Vagina (tissue), 2 donors: ENCODE results near the gene CALD1. TPM values are rescaled to one million over a fixed set of nuclear protein-coding genes. Genes with fewer than 3 reads are reported as not detected.

Experiments used
- DNase-seq, 2 donors: peaks; one replicate each; pipeline ENCODE4 v3.0.0-alpha.2; 2017; ENCODE audit errors: extremely low spot score in 2 of 2
- H3K27ac ChIP-seq: fragments of 200-600 bp; sonication (generic); one replicate; pipeline ENCODE4 v1.5.1; 2019
- H3K27me3 ChIP-seq: fragments of 200-600 bp; sonication (generic); one replicate; pipeline ENCODE4 v1.5.1; 2019
- H3K36me3 ChIP-seq, 2 donors: fragments of 200-600 bp; sonication (generic); one replicate each; pipeline ENCODE4 v1.5.1; 2017 to 2019
- H3K4me1 ChIP-seq: fragments of 200-600 bp; sonication (generic); one replicate; pipeline ENCODE4 v1.5.1; 2019
- H3K4me3 ChIP-seq, 2 donors: fragments of 200-600 bp; sonication (generic); 1 replicate in 1 of 2; 2 replicates in 1 of 2; pipeline ENCODE4 v1.5.1; 2016 to 2019
- H3K9me3 ChIP-seq: fragments of 200-600 bp; sonication (generic); one replicate; pipeline ENCODE4 v1.5.1; 2019
- CTCF ChIP-seq, 3 experiments: fragments of 450-650 bp in 2 of 3; fragments of 200-600 bp in 1 of 3; sonication (generic) in 1 of 3; IDR thresholded peaks; one replicate each; pipeline ENCODE4 v1.5.1; 2017 to 2019; ENCODE audit warnings: antibody characterized with exemption in 3 of 3, mild to moderate bottlenecking in 2 of 3, moderate library complexity in 2 of 3
- POLR2A ChIP-seq, 2 donors: fragments of 450-650 bp; IDR thresholded peaks; one replicate each; pipeline ENCODE4 v1.6.1; 2017; ENCODE audit warnings: antibody characterized with exemption in 2 of 2, mild to moderate bottlenecking in 2 of 2, moderate library complexity in 2 of 2
- POLR2AphosphoS5 ChIP-seq, 2 donors: sonication (generic); formaldehyde crosslinking; IDR thresholded peaks; one replicate each; pipeline ENCODE4 v1.9.0; 2017; ENCODE audit warnings: antibody characterized with exemption in 2 of 2, mild to moderate bottlenecking in 2 of 2, low read depth in 1 of 2; ENCODE audit not compliant: insufficient read depth in 1 of 2
- intact Hi-C: fragments of 100-400 bp; cut with DNase I; formaldehyde crosslinking; loops from one replicate; pipeline ENCODE4 v1.15.1; 2023
- total RNA-seq: library from RNA; depleted of rRNA; stranded (reverse); fragments of >200 nt; gene quantifications from one replicate; pipeline ENCODE4 v1.2.3, GENCODE V29; 2016

CALD1 gene
- total RNA-seq, 1 donor from 2014 or later, result 343 TPM

GRCh38 chr7:134946260-134946659 is 166.8 kb downstream of the CALD1 start:
- no peak overlapping the region for H3K27ac ChIP-seq
- no peak for TF ChIP-seq POLR2A (IDR thresholded peaks at IDR 0.05)
- no peak for TF ChIP-seq POLR2AphosphoS5 (IDR thresholded peaks at IDR 0.05; ENCODE audit: insufficient read depth in 1 of 2, low read depth in 1 of 2)
- no peak for TF ChIP-seq CTCF (IDR thresholded peaks at IDR 0.05)
- no peaks in the 10 kb centered on the region for H3K9me3 ChIP-seq
- H3K4me1 ChIP-seq, result peaks cover 20% of the 10 kb centered on the region
- intact Hi-C loops, result loop anchor here (10.0 kb wide), 1 partner anchor 61 kb away; no protein-coding TSS in a partner anchor
- no peaks in the 10 kb centered on the region for H3K27me3 ChIP-seq
- no peak overlapping the region for H3K4me3 ChIP-seq
- peaks cover 0 to 41% of the 10 kb centered on the region in 2 donors for H3K36me3 ChIP-seq
- no peak for DNase-seq

- Histone ChIP-seq H3K4me3 (no peak overlapping the region), H3K27me3 (no peaks in the 10 kb centered on the region), H3K4me1 (peaks cover 20% of the 10 kb centered on the region), H3K36me3 (peaks cover 0 to 52% of the 10 kb centered on the region in 2 donors), H3K27ac (no peak overlapping the region), H3K9me3 (no peaks in the 10 kb centered on the region)
- TF ChIP-seq POLR2A (IDR thresholded peaks at IDR 0.05), result no peak
- no peak for TF ChIP-seq POLR2AphosphoS5 (IDR thresholded peaks at IDR 0.05; ENCODE audit: insufficient read depth in 1 of 2, low read depth in 1 of 2)
- no peak for TF ChIP-seq CTCF (IDR thresholded peaks at IDR 0.05)
- intact Hi-C loops, result loop anchor here (10.0 kb wide), 1 partner anchor 63 kb away; no protein-coding TSS in a partner anchor
- no peak for DNase-seq
Measured at GRCh38 chr7:134947329-134947728, 167.9 kb downstream of the CALD1 start.

- no peaks in the 10 kb centered on the region for H3K27me3 ChIP-seq
- H3K4me3 ChIP-seq, result no peak overlapping the region
- TF ChIP-seq POLR2A (IDR thresholded peaks at IDR 0.05) (no peak), POLR2AphosphoS5 (IDR thresholded peaks at IDR 0.05; ENCODE audit: insufficient read depth in 1 of 2, low read depth in 1 of 2) (no peak), CTCF (IDR thresholded peaks at IDR 0.05) (no peak)
- H3K27ac ChIP-seq, result no peak overlapping the region
- DNase-seq, result no peak
- peaks cover 20% of the 10 kb centered on the region for H3K4me1 ChIP-seq
- H3K9me3 ChIP-seq, result no peaks in the 10 kb centered on the region
- intact Hi-C loops, result loop anchor here (10.0 kb wide), 1 partner anchor 63 kb away; no protein-coding TSS in a partner anchor
- H3K36me3 ChIP-seq, result peaks cover 0 to 57% of the 10 kb centered on the region in 2 donors
Measured at GRCh38 chr7:134947831-134948230, 168.4 kb downstream of the CALD1 start.

GRCh38 chr7:134948246-134948645 is 168.8 kb downstream of the CALD1 start:
- intact Hi-C loops, result loop anchor here (10.0 kb wide), 1 partner anchor 63 kb away; no protein-coding TSS in a partner anchor
- H3K27ac ChIP-seq, result no peak overlapping the region
- DNase-seq, result no peak
- H3K4me3 ChIP-seq, result no peak overlapping the region
- TF ChIP-seq POLR2AphosphoS5 (IDR thresholded peaks at IDR 0.05; ENCODE audit: insufficient read depth in 1 of 2, low read depth in 1 of 2) (no peak), POLR2A (IDR thresholded peaks at IDR 0.05) (no peak), CTCF (IDR thresholded peaks at IDR 0.05) (no peak)
- H3K4me1 ChIP-seq, result peaks cover 20% of the 10 kb centered on the region
- peaks cover 0 to 59% of the 10 kb centered on the region in 2 donors for H3K36me3 ChIP-seq
- no peaks in the 10 kb centered on the region for H3K27me3 ChIP-seq
- no peaks in the 10 kb centered on the region for H3K9me3 ChIP-seq

- no peaks in the 10 kb centered on the region for H3K9me3 ChIP-seq
- H3K4me3 ChIP-seq, result no peak overlapping the region
- no peak for DNase-seq
- intact Hi-C loops, result loop anchor here (10.0 kb wide), 1 partner anchor 64 kb away; no protein-coding TSS in a partner anchor
- peaks cover 0 to 59% of the 10 kb centered on the region in 2 donors for H3K36me3 ChIP-seq
- H3K27me3 ChIP-seq, result no peaks in the 10 kb centered on the region
- peak overlapping the region; percentile 48 for H3K27ac ChIP-seq
- peaks cover 20% of the 10 kb centered on the region for H3K4me1 ChIP-seq
- TF ChIP-seq POLR2A (IDR thresholded peaks at IDR 0.05), result no peak
- TF ChIP-seq POLR2AphosphoS5 (IDR thresholded peaks at IDR 0.05; ENCODE audit: insufficient read depth in 1 of 2, low read depth in 1 of 2), result no peak
- TF ChIP-seq CTCF (IDR thresholded peaks at IDR 0.05), result no peak
Measured at GRCh38 chr7:134948736-134949135, 169.3 kb downstream of the CALD1 start.
